Mucosa of rectum (tissue), 2 donors: ENCODE data around the gene ASCC3.

Source experiments
- H3K27ac ChIP-seq, 2 donors: one replicate each; pipeline ENCODE4 v1.7.0; 2013; ENCODE audit warnings: inconsistent platforms in 2 of 2, low read depth in 2 of 2, low read length in 2 of 2
- H3K27me3 ChIP-seq, 2 donors: one replicate each; pipeline ENCODE4 v1.7.0; 2013; ENCODE audit warnings: low read length in 2 of 2; ENCODE audit not compliant: control insufficient read depth in 2 of 2, insufficient read depth in 2 of 2
- H3K36me3 ChIP-seq, 2 donors: one replicate each; pipeline ENCODE4 v1.7.0; 2013; ENCODE audit warnings: low read length in 2 of 2; ENCODE audit not compliant: control insufficient read depth in 2 of 2, insufficient read depth in 2 of 2
- H3K4me1 ChIP-seq, 2 donors: one replicate each; pipeline ENCODE4 v1.7.0; 2013; ENCODE audit warnings: low read length in 2 of 2, mild to moderate bottlenecking in 1 of 2; ENCODE audit not compliant: control insufficient read depth in 2 of 2, insufficient read depth in 2 of 2
- H3K4me3 ChIP-seq, 2 donors: one replicate each; pipeline ENCODE4 v1.7.0; 2013; ENCODE audit warnings: low read length in 2 of 2
- H3K9ac ChIP-seq, 2 donors: one replicate each; pipeline ENCODE4 v1.7.0; 2013; ENCODE audit warnings: low read length in 2 of 2, low read depth in 1 of 2, mild to moderate bottlenecking in 1 of 2
- H3K9me3 ChIP-seq, 2 donors: one replicate each; pipeline ENCODE4 v1.7.0; 2013; ENCODE audit warnings: low read length in 2 of 2; ENCODE audit not compliant: control insufficient read depth in 2 of 2
- donor health status: healthy.
- donor health status: Normal muscosa, but diverticular disease.

Gene ASCC3

GRCh38 chr6:100472674-100473073 is 408.5 kb downstream of the ASCC3 start:
- peaks cover 39 to 42% of the 10 kb centered on the region in 2 donors for H3K27me3 ChIP-seq

GRCh38 chr6:100470422-100471120 is 410.6 kb downstream of the ASCC3 start:
- Histone ChIP-seq H3K9me3 (no peaks in the 10 kb centered on the region), H3K36me3 (no peaks in the 10 kb centered on the region), H3K27me3 (peaks cover 55 to 58% of the 10 kb centered on the region in 2 donors), H3K9ac (no peak overlapping the region), H3K4me1 (no peaks in the 10 kb centered on the region), H3K4me3 (no peak overlapping the region), H3K27ac (no peak overlapping the region)

More at GRCh38 chr6:100472674-100473073, 408.5 kb downstream of the ASCC3 start:
- Histone ChIP-seq H3K4me3 (no peak overlapping the region), H3K27ac (no peak overlapping the region), H3K9ac (no peak overlapping the region), H3K36me3 (no peaks in the 10 kb centered on the region), H3K4me1 (no peaks in the 10 kb centered on the region), H3K9me3 (no peaks in the 10 kb centered on the region)

- Histone ChIP-seq H3K9ac (no peak overlapping the region), H3K27me3 (peaks cover 64 to 67% of the 10 kb centered on the region in 2 donors), H3K36me3 (no peaks in the 10 kb centered on the region), H3K27ac (no peak overlapping the region), H3K4me3 (no peak overlapping the region), H3K4me1 (peaks cover 0 to 4% of the 10 kb centered on the region in 2 donors), H3K9me3 (no peaks in the 10 kb centered on the region)
Measured at GRCh38 chr6:100469101-100469859, 411.8 kb downstream of the ASCC3 start.

GRCh38 chr6:100468016-100468622 is 413.0 kb downstream of the ASCC3 start:
- no peaks in the 10 kb centered on the region for H3K9me3 ChIP-seq
- H3K27me3 ChIP-seq, result peaks cover 75 to 76% of the 10 kb centered on the region in 2 donors
- H3K9ac ChIP-seq, result no peak overlapping the region
- no peaks in the 10 kb centered on the region for H3K36me3 ChIP-seq
- no peak overlapping the region for H3K27ac ChIP-seq
- peaks cover 0 to 4% of the 10 kb centered on the region in 2 donors for H3K4me1 ChIP-seq
- no peak overlapping the region for H3K4me3 ChIP-seq

- Histone ChIP-seq H3K36me3 (no peaks in the 10 kb centered on the region), H3K27me3 (peaks cover 83 to 84% of the 10 kb centered on the region in 2 donors), H3K9me3 (no peaks in the 10 kb centered on the region), H3K9ac (no peak overlapping the region), H3K4me3 (no peak overlapping the region), H3K27ac (no peak overlapping the region), H3K4me1 (peaks cover 0 to 4% of the 10 kb centered on the region in 2 donors)
Measured at GRCh38 chr6:100467129-100468015, 413.8 kb downstream of the ASCC3 start.

GRCh38 chr6:100466410-100467128 is 414.6 kb downstream of the ASCC3 start:
- Histone ChIP-seq H3K4me3 (no peak overlapping the region), H3K4me1 (peaks cover 0 to 4% of the 10 kb centered on the region in 2 donors), H3K27me3 (peaks cover 85 to 88% of the 10 kb centered on the region in 2 donors), H3K36me3 (no peaks in the 10 kb centered on the region), H3K9ac (no peak overlapping the region), H3K27ac (no peak overlapping the region), H3K9me3 (no peaks in the 10 kb centered on the region)

- Histone ChIP-seq H3K4me3 (no peak overlapping the region), H3K9ac (no peak overlapping the region), H3K27me3 (peaks cover 86 to 92% of the 10 kb centered on the region in 2 donors), H3K4me1 (peaks cover 0 to 4% of the 10 kb centered on the region in 2 donors), H3K36me3 (no peaks in the 10 kb centered on the region), H3K9me3 (no peaks in the 10 kb centered on the region), H3K27ac (no peak overlapping the region)
Measured at GRCh38 chr6:100465701-100466409, 415.3 kb downstream of the ASCC3 start.

- H3K4me3 ChIP-seq, result peak within 1 kb of the TSS; percentile 37 to 51
Measured at GRCh38 chr6:100464903-100465700, 416.0 kb downstream of the ASCC3 start, which contains the start of gene SIM1. Gene SIM1 (minus strand): TSS chr6:100464921. CDS start chr6:100463468, 1,453 bp downstream.

More at GRCh38 chr6:100464903-100465700, 416.0 kb downstream of the ASCC3 start, which contains the start of gene SIM1:
- Histone ChIP-seq H3K9me3 (no peaks in the 10 kb centered on the region), H3K27me3 (peaks cover 85 to 92% of the 10 kb centered on the region in 2 donors), H3K27ac (no peak within 1 kb of the TSS), H3K4me1 (peaks cover 0 to 4% of the 10 kb centered on the region in 2 donors), H3K36me3 (no peaks in the 10 kb centered on the region), H3K9ac (no peak within 1 kb of the TSS)
